ENCODE results near the gene SCN3B.
"Not testable (repeated sequence)": the region's sequence is repeated elsewhere in the genome, so short reads cannot be mapped to it uniquely, and the experiment has no call there.

The SCN3B gene

GRCh38 chr11:123654566-123655081 is at the start of gene SCN3B:
Gene SCN3B, minus strand, starts transcription at chr11:123654624. Its CDS starts 823 bp downstream, at chr11:123653801.
- DNase-seq (ENCODE audit: low spot score), result no peak

GRCh38 chr11:123702696-123703095 is 48.3 kb upstream of the SCN3B start:
- no peak for DNase-seq (ENCODE audit: low spot score)

GRCh38 chr11:123702139-123702538 is 47.7 kb upstream of the SCN3B start:
- DNase-seq (ENCODE audit: low spot score), result no peak

- no peak for DNase-seq (ENCODE audit: low spot score)
These were observed 46.3 kb upstream of the SCN3B start for GRCh38 chr11:123700772-123701171.

GRCh38 chr11:123698546-123699127 is 44.2 kb upstream of the SCN3B start:
- no peak for DNase-seq (ENCODE audit: low spot score)

GRCh38 chr11:123696183-123696582 is 41.8 kb upstream of the SCN3B start:
- no peak for DNase-seq (ENCODE audit: low spot score)

GRCh38 chr11:123695231-123695630 is 40.8 kb upstream of the SCN3B start:
- DNase-seq (ENCODE audit: low spot score), result no peak

GRCh38 chr11:123694551-123694950 is 40.1 kb upstream of the SCN3B start:
- no peak for DNase-seq (ENCODE audit: low spot score)

- no peak for DNase-seq (ENCODE audit: low spot score)
These were observed 38.5 kb upstream of the SCN3B start for GRCh38 chr11:123692961-123693360.

- DNase-seq (ENCODE audit: low spot score), result no peak
These were observed 36.1 kb upstream of the SCN3B start for GRCh38 chr11:123690485-123690884.

- no peak for DNase-seq (ENCODE audit: low spot score)
These were observed 30.2 kb upstream of the SCN3B start for GRCh38 chr11:123684601-123685000.

GRCh38 chr11:123683428-123684170 is 29.2 kb upstream of the SCN3B start:
- no peak for DNase-seq (ENCODE audit: low spot score)

GRCh38 chr11:123682696-123683410 is 28.4 kb upstream of the SCN3B start:
- DNase-seq (ENCODE audit: low spot score), result no peak

- no peak for DNase-seq (ENCODE audit: low spot score)
These were observed 26.6 kb upstream of the SCN3B start for GRCh38 chr11:123681030-123681429.

GRCh38 chr11:123678246-123678645 is 23.8 kb upstream of the SCN3B start:
- no peak for DNase-seq (ENCODE audit: low spot score)

GRCh38 chr11:123677510-123677909 is 23.1 kb upstream of the SCN3B start:
- DNase-seq (ENCODE audit: low spot score), result no peak

- no peak for DNase-seq (ENCODE audit: low spot score)
These were observed 19.9 kb upstream of the SCN3B start for GRCh38 chr11:123674297-123674696.

- DNase-seq (ENCODE audit: low spot score), result no peak
These were observed 18.1 kb upstream of the SCN3B start for GRCh38 chr11:123672568-123672967.

- DNase-seq (ENCODE audit: low spot score), result no peak
These were observed 17.1 kb upstream of the SCN3B start for GRCh38 chr11:123671534-123671933.

- no peak for DNase-seq (ENCODE audit: low spot score)
These were observed 15.7 kb upstream of the SCN3B start for GRCh38 chr11:123670081-123670480.

GRCh38 chr11:123665306-123665705 is 10.9 kb upstream of the SCN3B start:
- DNase-seq (ENCODE audit: low spot score), result no peak

- not testable (repeated sequence) for DNase-seq (ENCODE audit: low spot score)
These were observed 5.5 kb upstream of the SCN3B start for GRCh38 chr11:123659965-123660364.

- no peak for DNase-seq (ENCODE audit: low spot score)
These were observed 4.9 kb upstream of the SCN3B start for GRCh38 chr11:123659311-123659710.

All from hematopoietic multipotent progenitor cell treated with erythropoietin and hydrocortisone succinate and interleukin-3 and kit ligand, for 17 days (in vitro differentiated cells).